CD14-positive monocyte (primary cell): Measurements from ENCODE around the gene CCDC159. TPM values are rescaled to one million over a fixed set of nuclear protein-coding genes. Genes with fewer than 3 reads are reported as not detected.

Experiments used
- DNase-seq, 3 donors: peaks; one replicate each; pipeline ENCODE4 v3.0.0-alpha.2; 2011 to 2022
- H2AFZ ChIP-seq: 2 replicates; pipeline ENCODE4 v1.6.0; 2012; ENCODE audit warnings: mild to moderate bottlenecking, low read depth, low read length, inconsistent platforms; ENCODE audit not compliant: insufficient read depth, poor library complexity, severe bottlenecking
- H3K27ac ChIP-seq, 2 donors: 1 replicate in 1 of 2; 2 replicates in 1 of 2; pipeline ENCODE4 v1.5.1; 2012 to 2013; ENCODE audit warnings: low read length in 2 of 2, control low read depth in 1 of 2, inconsistent platforms in 1 of 2, low read depth in 1 of 2, mild to moderate bottlenecking in 1 of 2
- H3K27me3 ChIP-seq, 2 donors: one replicate each; pipeline versions ENCODE4 v1.6.0 to v1.6.1; 2011 to 2013; ENCODE audit warnings: low read length in 2 of 2; ENCODE audit not compliant: control insufficient read depth in 2 of 2, insufficient read depth in 2 of 2
- H3K36me3 ChIP-seq, 2 donors: replicated peaks in 1 of 2; 1 replicate in 1 of 2; 2 replicates in 1 of 2; pipeline versions ENCODE4 v1.5.1 to v1.6.1; 2012 to 2013; ENCODE audit warnings: low read length in 2 of 2, control low read depth in 1 of 2, inconsistent platforms in 1 of 2, mild to moderate bottlenecking in 1 of 2; ENCODE audit not compliant: insufficient read depth in 2 of 2, control insufficient read depth in 1 of 2
- H3K4me1 ChIP-seq, 2 donors: 1 replicate in 1 of 2; 2 replicates in 1 of 2; pipeline versions ENCODE4 v1.5.1 to v1.6.1; 2012 to 2013; ENCODE audit warnings: low read length in 2 of 2, control low read depth in 1 of 2, inconsistent platforms in 1 of 2, mild to moderate bottlenecking in 1 of 2, moderate library complexity in 1 of 2; ENCODE audit not compliant: insufficient read depth in 2 of 2, control insufficient read depth in 1 of 2
- H3K4me2 ChIP-seq: replicated peaks from 2 replicates; pipeline ENCODE3; 2012; ENCODE audit warnings: low read length, moderate library complexity, mild to moderate bottlenecking; ENCODE audit not compliant: poor library complexity, severe bottlenecking; ENCODE audit errors: extremely low read depth
- H3K4me3 ChIP-seq, 3 experiments: fragments of 200-600 bp in 1 of 3; sonication (generic) in 1 of 3; replicated peaks in 1 of 3; 1 replicate in 2 of 3; 2 replicates in 1 of 3; pipeline ENCODE4 v1.5.1; 2011 to 2013; ENCODE audit warnings: low read length in 3 of 3, mild to moderate bottlenecking in 3 of 3, control low read depth in 2 of 3, low read depth in 2 of 3, inconsistent platforms in 1 of 3, moderate library complexity in 1 of 3
- H3K79me2 ChIP-seq: 2 replicates; pipeline ENCODE4 v1.6.0; 2012; ENCODE audit warnings: mild to moderate bottlenecking, control low read depth, inconsistent platforms, low read length, moderate library complexity; ENCODE audit not compliant: insufficient read depth
- H3K9ac ChIP-seq: 2 replicates; pipeline ENCODE4 v1.6.0; 2017; ENCODE audit warnings: low read length, mild to moderate bottlenecking; ENCODE audit not compliant: insufficient read depth, poor library complexity, severe bottlenecking
- H3K9me3 ChIP-seq, 2 donors: replicated peaks in 1 of 2; 1 replicate in 1 of 2; 2 replicates in 1 of 2; pipeline versions ENCODE4 v1.5.1 to v1.6.1; 2012 to 2013; ENCODE audit warnings: low read length in 2 of 2, control low read depth in 1 of 2; ENCODE audit not compliant: control insufficient read depth in 1 of 2, insufficient read depth in 1 of 2
- H4K20me1 ChIP-seq: 2 replicates; pipeline ENCODE4 v1.6.0; 2012; ENCODE audit warnings: mild to moderate bottlenecking, low read length, control low read depth, moderate library complexity; ENCODE audit not compliant: insufficient read depth
- H3K27ac Mint-ChIP-seq, 7 donors: one replicate each; pipeline ENCODE4 v1.8.0; 2020; ENCODE audit warnings: mild to moderate bottlenecking in 7 of 7, mixed read lengths in 7 of 7, moderate library complexity in 6 of 7, inconsistent platforms in 2 of 7
- H3K27me3 Mint-ChIP-seq, 3 donors: one replicate each; pipeline ENCODE4 v1.8.0; 2021 to 2022; ENCODE audit warnings: low read depth in 3 of 3, mild to moderate bottlenecking in 3 of 3, mixed read lengths in 3 of 3, moderate library complexity in 3 of 3, inconsistent platforms in 1 of 3
- H3K36me3 Mint-ChIP-seq, 2 donors: one replicate each; pipeline ENCODE4 v1.8.0; 2020; ENCODE audit warnings: mixed read lengths in 2 of 2, inconsistent platforms in 1 of 2, mild to moderate bottlenecking in 1 of 2
- H3K4me1 Mint-ChIP-seq: one replicate; pipeline ENCODE4 v1.8.0; 2020; ENCODE audit warnings: mild to moderate bottlenecking, mixed read lengths
- H3K4me3 Mint-ChIP-seq, 2 donors: one replicate each; pipeline ENCODE4 v1.8.0; 2020; ENCODE audit warnings: mild to moderate bottlenecking in 2 of 2, mixed read lengths in 2 of 2, moderate library complexity in 1 of 2
- H3K9me3 Mint-ChIP-seq, 7 donors: one replicate each; pipeline ENCODE4 v1.8.0; 2020 to 2022; ENCODE audit warnings: mixed read lengths in 7 of 7, mild to moderate bottlenecking in 6 of 7, moderate library complexity in 6 of 7, inconsistent platforms in 2 of 7
- WGBS: methylation state at CpG from one replicate; pipeline ENCODE4 v1.1.5; 2013; ENCODE audit warnings: missing lambda C conversion rate; ENCODE audit not compliant: insufficient coverage; 5-methylcytosine and 5-hydroxymethylcytosine counted together
- intact Hi-C, 2 donors: fragments of 100-400 bp; cut with micrococcal nuclease; formaldehyde crosslinking; loops; one replicate each; pipeline versions ENCODE4 v1.15.0 to v1.15.1; 2023
- polyA plus RNA-seq, 3 donors: library from polyadenylated mRNA; depleted of rRNA in 1 of 3; unstranded in 2 of 3; stranded (reverse) in 1 of 3; fragments of 300-500 nt in 2 of 3; fragments of >200 nt in 1 of 3; fragmentation: Illumina TruSeq in 2 of 3; gene quantifications; 1 replicate in 2 of 3; 2 replicates in 1 of 3; pipeline ENCODE4 v1.2.3, GENCODE V29; 2012 to 2021
- TF ChIP-seq, protein P1 (sequence below): fragments of 200-600 bp; IDR thresholded peaks from one replicate; pipeline ENCODE4 v1.8.0; 2022; ENCODE audit warnings: antibody characterized with exemption, mild to moderate bottlenecking

CCDC159 gene
- polyA plus RNA-seq, 3 donors: 37.1 to 374 (median 38.3) TPM

DNA sequence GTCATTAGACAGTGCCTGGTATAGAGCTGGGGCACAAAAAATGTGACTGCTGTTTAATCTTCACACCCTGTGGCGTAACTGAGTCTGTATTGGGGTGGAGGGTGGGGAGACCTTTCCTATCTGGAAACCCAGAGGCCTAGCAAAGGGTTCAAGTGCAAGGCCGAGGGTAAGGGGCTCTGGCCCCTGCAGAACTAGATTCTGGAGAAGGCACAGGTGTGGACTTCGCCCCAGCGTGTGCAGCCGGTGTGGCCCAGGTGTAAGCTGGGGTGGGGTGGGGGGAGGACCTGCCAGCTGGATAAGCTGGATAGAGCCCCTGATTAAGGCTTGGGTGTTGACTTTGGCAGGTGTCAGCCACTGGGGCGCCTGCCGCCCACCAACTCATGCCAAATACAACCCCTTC, 8.2 kb upstream of the CCDC159 start:
- TF ChIP-seq, protein P1, sequence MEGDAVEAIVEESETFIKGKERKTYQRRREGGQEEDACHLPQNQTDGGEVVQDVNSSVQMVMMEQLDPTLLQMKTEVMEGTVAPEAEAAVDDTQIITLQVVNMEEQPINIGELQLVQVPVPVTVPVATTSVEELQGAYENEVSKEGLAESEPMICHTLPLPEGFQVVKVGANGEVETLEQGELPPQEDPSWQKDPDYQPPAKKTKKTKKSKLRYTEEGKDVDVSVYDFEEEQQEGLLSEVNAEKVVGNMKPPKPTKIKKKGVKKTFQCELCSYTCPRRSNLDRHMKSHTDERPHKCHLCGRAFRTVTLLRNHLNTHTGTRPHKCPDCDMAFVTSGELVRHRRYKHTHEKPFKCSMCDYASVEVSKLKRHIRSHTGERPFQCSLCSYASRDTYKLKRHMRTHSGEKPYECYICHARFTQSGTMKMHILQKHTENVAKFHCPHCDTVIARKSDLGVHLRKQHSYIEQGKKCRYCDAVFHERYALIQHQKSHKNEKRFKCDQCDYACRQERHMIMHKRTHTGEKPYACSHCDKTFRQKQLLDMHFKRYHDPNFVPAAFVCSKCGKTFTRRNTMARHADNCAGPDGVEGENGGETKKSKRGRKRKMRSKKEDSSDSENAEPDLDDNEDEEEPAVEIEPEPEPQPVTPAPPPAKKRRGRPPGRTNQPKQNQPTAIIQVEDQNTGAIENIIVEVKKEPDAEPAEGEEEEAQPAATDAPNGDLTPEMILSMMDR: no peak
- Mint-ChIP-seq H3K9me3 (peaks cover 0 to 6% (median 0%) of the 10 kb centered on the region in 7 donors), H3K4me1 (peaks cover 31% of the 10 kb centered on the region), H3K27me3 (peaks cover 0 to 2% (median 0%) of the 10 kb centered on the region in 3 donors), H3K4me3 (peak overlapping the region; percentile 91 to 99), H3K27ac (peak overlapping the region; percentile 76 to 96 (median 81)), H3K36me3 (peaks cover 45 to 68% of the 10 kb centered on the region in 2 donors)
- Histone ChIP-seq H3K27ac (peak overlapping the region; percentile 54 to 85), H3K27me3 (no peaks in the 10 kb centered on the region), H3K4me1 (peaks cover 36 to 56% of the 10 kb centered on the region in 2 donors), H3K4me2 (peak overlapping the region; percentile 88), H3K36me3 (peaks cover 38 to 51% of the 10 kb centered on the region in 2 donors), H3K9me3 (peaks cover 0 to 6% of the 10 kb centered on the region in 2 donors), H3K9ac (peak overlapping the region; percentile 78), H4K20me1 (peaks cover 62% of the 10 kb centered on the region), H2AFZ (no peak overlapping the region), H3K4me3 (peak overlapping the region; percentile 66 to 99 (median 98)), H3K79me2 (peaks cover 78% of the 10 kb centered on the region)
- DNase-seq: no peak
- WGBS: 17% methylated on average over 1 of the region's 7 CpGs
- intact Hi-C loops: loop anchor here (2.0 to 5.0 kb wide), 3 partner anchors 13 to 41 kb away; partner anchors contain the start of genes SWSAP1 (in 1 of the 2) and TSPAN16 (in 1 of the 2)

DNA sequence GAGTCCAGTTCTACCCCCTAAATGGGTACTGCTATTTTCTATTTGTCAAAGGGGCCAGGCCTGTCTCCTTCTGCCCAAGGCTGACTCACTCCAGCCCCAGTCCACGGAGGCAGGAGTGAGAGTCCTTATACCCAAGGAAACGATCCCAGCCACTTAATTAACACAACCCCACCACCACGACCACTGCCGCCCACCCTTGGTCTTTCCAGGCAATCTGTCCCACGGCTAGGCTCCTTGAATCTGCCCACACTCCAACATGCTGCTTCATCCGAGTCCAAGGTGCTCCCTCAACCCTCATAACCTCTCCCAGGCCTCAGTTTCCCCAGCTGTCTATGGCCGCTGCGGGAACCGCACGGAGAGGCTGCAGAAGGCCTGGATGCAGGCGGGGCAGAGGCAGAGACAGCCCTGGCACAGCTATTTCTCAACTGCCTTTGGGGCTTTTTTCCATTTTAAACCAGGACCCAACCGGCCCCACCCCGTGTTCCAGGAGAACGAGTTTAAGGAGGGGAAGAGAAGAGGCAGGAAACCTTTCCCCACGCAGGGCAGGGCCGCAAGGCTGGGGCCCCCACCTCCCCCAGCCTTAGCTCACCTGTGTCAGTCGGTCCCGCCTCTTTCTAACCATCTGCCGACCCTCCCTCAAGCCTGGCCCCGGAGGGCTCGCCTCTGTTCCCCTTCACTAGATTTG, 7.6 kb upstream of the CCDC159 start:
- TF ChIP-seq, protein P1: no peak
- 9% methylated on average over 16 of the region's 21 CpGs for WGBS
- H4K20me1 ChIP-seq: peaks cover 56% of the 10 kb centered on the region
- H2AFZ ChIP-seq: peak overlapping the region; percentile 75
- peaks cover 0 to 6% of the 10 kb centered on the region in 2 donors for H3K9me3 ChIP-seq
- H3K4me3 ChIP-seq: peak overlapping the region; percentile 66 to 99 (median 98)
- no peaks in the 10 kb centered on the region for H3K27me3 ChIP-seq
- DNase-seq: no peak
- H3K79me2 ChIP-seq: peaks cover 78% of the 10 kb centered on the region
- peaks cover 32 to 45% of the 10 kb centered on the region in 2 donors for H3K36me3 ChIP-seq
- H3K4me2 ChIP-seq: peak overlapping the region; percentile 88
- H3K27ac ChIP-seq: peak overlapping the region; percentile 54 to 85
- peak overlapping the region; percentile 91 to 99 for H3K4me3 Mint-ChIP-seq
- intact Hi-C loops: loop anchor here (2.0 to 5.0 kb wide), 3 partner anchors 14 to 41 kb away; partner anchors contain the start of genes SWSAP1 (in 1 of the 2) and TSPAN16 (in 1 of the 2)
- peak overlapping the region; percentile 78 for H3K9ac ChIP-seq
- H3K4me1 Mint-ChIP-seq: peaks cover 36% of the 10 kb centered on the region
- peaks cover 39 to 64% of the 10 kb centered on the region in 2 donors for H3K36me3 Mint-ChIP-seq
- H3K27ac Mint-ChIP-seq: peak overlapping the region; percentile 85 to 97 (median 91)
- peaks cover 0 to 6% (median 0%) of the 10 kb centered on the region in 7 donors for H3K9me3 Mint-ChIP-seq
- H3K4me1 ChIP-seq: peaks cover 42 to 62% of the 10 kb centered on the region in 2 donors
- peaks cover 0 to 2% (median 0%) of the 10 kb centered on the region in 3 donors for H3K27me3 Mint-ChIP-seq
